Activated naive CD4-positive, alpha-beta T cell treated with anti-CD3 and anti-CD28 coated beads for 36 hours (primary cell): ENCODE data around the gene TTC34. TPM values are rescaled to one million over a fixed set of nuclear protein-coding genes. Genes with fewer than 3 reads are reported as not detected.

ENCODE experiments used
- CTCF ChIA-PET: fragments of 350-600 bp; sonication (Branson Sonifier 250); formaldehyde crosslinking; loops from one replicate; lab custom pipeline; 2021; ENCODE audit warnings: antibody characterized with exemption; lab: Charles Lee
- DNase-seq: peaks from one replicate; pipeline ENCODE4 v3.0.0-alpha.2; 2020
- H3K27ac Mint-ChIP-seq: one replicate; pipeline ENCODE4 v1.8.0; 2021; ENCODE audit warnings: mild to moderate bottlenecking, mixed read lengths
- H3K27me3 Mint-ChIP-seq: one replicate; pipeline ENCODE4 v1.8.0; 2021; ENCODE audit warnings: low read depth, mixed read lengths
- H3K36me3 Mint-ChIP-seq: one replicate; pipeline ENCODE4 v1.8.0; 2021; ENCODE audit warnings: low read depth, mixed read lengths
- H3K4me1 Mint-ChIP-seq: one replicate; pipeline ENCODE4 v1.8.0; 2021; ENCODE audit warnings: low read depth, mixed read lengths
- H3K4me3 Mint-ChIP-seq: one replicate; pipeline ENCODE4 v1.8.0; 2021; ENCODE audit warnings: mild to moderate bottlenecking, moderate library complexity, mixed read lengths
- H3K9me3 Mint-ChIP-seq: one replicate; pipeline ENCODE4 v1.8.0; 2021; ENCODE audit warnings: mixed read lengths
- intact Hi-C: fragments of 100-400 bp; cut with micrococcal nuclease; formaldehyde crosslinking; loops from one replicate; pipeline ENCODE4 v1.15.1; 2023
- total RNA-seq, 2 experiments: library from RNA; stranded (reverse); gene quantifications; one replicate each; pipeline ENCODE4 v1.2.3, GENCODE V29; 2021

TTC34 gene
- total RNA-seq, 2 experiments from 2014 or later, result 0.91 to 1.1 TPM

- Mint-ChIP-seq H3K27me3 (no peaks in the 10 kb centered on the region), H3K4me3 (no peak overlapping the region), H3K36me3 (no peaks in the 10 kb centered on the region), H3K9me3 (no peaks in the 10 kb centered on the region), H3K4me1 (no peaks in the 10 kb centered on the region), H3K27ac (no peak overlapping the region)
- CTCF ChIA-PET, result no interaction called here
- intact Hi-C loops, result loop anchor here (10.0 kb wide), 1 partner anchor 392 kb away; the partner anchor contains the start of gene PEX10
- no peak for DNase-seq
These were observed 5.5 kb upstream of the TTC34 start for GRCh38 chr1:2807036-2807435.

GRCh38 chr1:2806591-2806990 lies 5.1 kb upstream of the TTC34 start:
- H3K27ac Mint-ChIP-seq, result no peak overlapping the region
- no peak for DNase-seq
- H3K4me1 Mint-ChIP-seq, result no peaks in the 10 kb centered on the region
- no peak overlapping the region for H3K4me3 Mint-ChIP-seq
- intact Hi-C loops, result loop anchor here (10.0 kb wide), 1 partner anchor 392 kb away; the partner anchor contains the start of gene PEX10
- H3K9me3 Mint-ChIP-seq, result no peaks in the 10 kb centered on the region
- no peaks in the 10 kb centered on the region for H3K27me3 Mint-ChIP-seq
- H3K36me3 Mint-ChIP-seq, result no peaks in the 10 kb centered on the region
- CTCF ChIA-PET, result no interaction called here

- CTCF ChIA-PET, result no interaction called here
- no peaks in the 10 kb centered on the region for H3K27me3 Mint-ChIP-seq
- H3K9me3 Mint-ChIP-seq, result no peaks in the 10 kb centered on the region
- no peak overlapping the region for H3K4me3 Mint-ChIP-seq
- no peaks in the 10 kb centered on the region for H3K4me1 Mint-ChIP-seq
- DNase-seq, result no peak
- no peak overlapping the region for H3K27ac Mint-ChIP-seq
- intact Hi-C loops, result loop anchor here (10.0 kb wide), 1 partner anchor 391 kb away; the partner anchor contains the start of gene PEX10
- H3K36me3 Mint-ChIP-seq, result no peaks in the 10 kb centered on the region
These were observed 4.4 kb upstream of the TTC34 start for GRCh38 chr1:2805801-2806430.

- H3K4me3 Mint-ChIP-seq, result no peak overlapping the region
- H3K27ac Mint-ChIP-seq, result no peak overlapping the region
- DNase-seq, result no peak
- CTCF ChIA-PET, result no interaction called here
- no peaks in the 10 kb centered on the region for H3K9me3 Mint-ChIP-seq
- no peaks in the 10 kb centered on the region for H3K36me3 Mint-ChIP-seq
- H3K4me1 Mint-ChIP-seq, result no peaks in the 10 kb centered on the region
- intact Hi-C loops, result loop anchor here (10.0 kb wide), 1 partner anchor 390 kb away; the partner anchor contains the start of gene PEX10
- H3K27me3 Mint-ChIP-seq, result no peaks in the 10 kb centered on the region
These were observed 3.3 kb upstream of the TTC34 start for GRCh38 chr1:2804628-2805351.

GRCh38 chr1:2803931-2804627 lies 2.6 kb upstream of the TTC34 start:
- Mint-ChIP-seq H3K36me3 (no peaks in the 10 kb centered on the region), H3K27ac (no peak overlapping the region), H3K4me1 (no peaks in the 10 kb centered on the region), H3K4me3 (no peak overlapping the region), H3K9me3 (no peaks in the 10 kb centered on the region), H3K27me3 (peaks cover 3% of the 10 kb centered on the region)
- no peak for DNase-seq
- intact Hi-C loops, result loop anchor here (10.0 kb wide), 1 partner anchor 389 kb away; the partner anchor contains the start of gene PEX10
- CTCF ChIA-PET, result no interaction called here

GRCh38 chr1:2803086-2803930 lies 1.8 kb upstream of the TTC34 start:
- Mint-ChIP-seq H3K27me3 (peaks cover 3% of the 10 kb centered on the region), H3K4me1 (no peaks in the 10 kb centered on the region), H3K9me3 (no peaks in the 10 kb centered on the region), H3K36me3 (no peaks in the 10 kb centered on the region), H3K27ac (no peak overlapping the region), H3K4me3 (no peak overlapping the region)
- intact Hi-C loops, result loop anchor here (10.0 kb wide), 1 partner anchor 389 kb away; the partner anchor contains the start of gene PEX10
- CTCF ChIA-PET, result no interaction called here
- no peak for DNase-seq

- no peaks in the 10 kb centered on the region for H3K36me3 Mint-ChIP-seq
- DNase-seq, result no peak
- no peaks in the 10 kb centered on the region for H3K9me3 Mint-ChIP-seq
- CTCF ChIA-PET, result no interaction called here
- no peak overlapping the region for H3K4me3 Mint-ChIP-seq
- intact Hi-C loops, result loop anchor here (10.0 kb wide), 1 partner anchor 388 kb away; the partner anchor contains the start of gene PEX10
- no peaks in the 10 kb centered on the region for H3K4me1 Mint-ChIP-seq
- no peak overlapping the region for H3K27ac Mint-ChIP-seq
- peaks cover 3% of the 10 kb centered on the region for H3K27me3 Mint-ChIP-seq
These were observed 998 bp upstream of the TTC34 start for GRCh38 chr1:2802421-2802961.

GRCh38 chr1:2801046-2801445 lies 447 bp downstream of the TTC34 start:
- CTCF ChIA-PET, result interaction anchor here (1.4 kb wide), 1 partner anchor 14 kb away, joined by 4 read pairs; no protein-coding TSS in a partner anchor
- intact Hi-C loops, result loop anchor here (10.0 kb wide), 1 partner anchor 386 kb away; the partner anchor contains the start of gene PEX10
- no peak for DNase-seq

GRCh38 chr1:2800664-2801045 lies 838 bp downstream of the TTC34 start:
- no peak for DNase-seq
- CTCF ChIA-PET, result interaction anchor here (1.4 kb wide), 1 partner anchor 13 kb away, joined by 4 read pairs; no protein-coding TSS in a partner anchor
- Mint-ChIP-seq H3K9me3 (peaks cover 4% of the 10 kb centered on the region), H3K4me3 (no peak overlapping the region), H3K4me1 (no peaks in the 10 kb centered on the region), H3K36me3 (no peaks in the 10 kb centered on the region), H3K27ac (no peak overlapping the region), H3K27me3 (peaks cover 9% of the 10 kb centered on the region)
- intact Hi-C loops, result loop anchor here (10.0 kb wide), 1 partner anchor 386 kb away; the partner anchor contains the start of gene PEX10

More at GRCh38 chr1:2801046-2801445, 447 bp downstream of the TTC34 start:
- Mint-ChIP-seq H3K27me3 (peaks cover 9% of the 10 kb centered on the region), H3K9me3 (peaks cover 2% of the 10 kb centered on the region), H3K4me1 (no peaks in the 10 kb centered on the region), H3K4me3 (no peak overlapping the region), H3K36me3 (no peaks in the 10 kb centered on the region), H3K27ac (no peak overlapping the region)

GRCh38 chr1:2799811-2800663 lies 1.5 kb downstream of the TTC34 start:
- intact Hi-C loops, result loop anchor here (10.0 kb wide), 1 partner anchor 385 kb away; the partner anchor contains the start of gene PEX10
- CTCF ChIA-PET, result interaction anchor here (1.4 kb wide), 1 partner anchor 13 kb away, joined by 4 read pairs; no protein-coding TSS in a partner anchor
- Mint-ChIP-seq H3K4me1 (no peaks in the 10 kb centered on the region), H3K9me3 (peaks cover 6% of the 10 kb centered on the region), H3K4me3 (no peak overlapping the region), H3K36me3 (no peaks in the 10 kb centered on the region), H3K27ac (no peak overlapping the region), H3K27me3 (peaks cover 9% of the 10 kb centered on the region)
- peak; percentile 1 for DNase-seq
